Endothelial cell of umbilical vein (primary cell): ENCODE data around the gene NT5C.

Source experiments
- EZH2 ChIP-seq: IDR thresholded peaks from 2 replicates; pipeline ENCODE4 v1.6.1; 2012; ENCODE audit warnings: borderline replicate concordance, low read depth, mild to moderate bottlenecking, moderate library complexity, low read length, inconsistent platforms; ENCODE audit not compliant: severe bottlenecking
- FOS ChIP-seq: IDR thresholded peaks from 2 replicates; pipeline ENCODE4 v1.6.1; 2011; ENCODE audit warnings: mild to moderate bottlenecking, low read length, moderate library complexity, borderline replicate concordance; ENCODE audit not compliant: insufficient read depth
- JUN ChIP-seq: IDR thresholded peaks from 2 replicates; pipeline ENCODE4 v1.6.1; 2011; ENCODE audit warnings: borderline replicate concordance, low read depth; ENCODE audit not compliant: insufficient read length, insufficient read depth
- MYC ChIP-seq: IDR thresholded peaks from one replicate; pipeline ENCODE4 v1.6.1; 2011; ENCODE audit warnings: mild to moderate bottlenecking, low read depth, low read length
- POLR2A ChIP-seq: IDR thresholded peaks from 2 replicates; pipeline ENCODE4 v1.6.1; 2012; ENCODE audit warnings: low read depth, mild to moderate bottlenecking, control low read depth, low read length
- POLR2AphosphoS5 ChIP-seq: IDR thresholded peaks from 2 replicates; pipeline ENCODE4 v1.6.1; 2012; ENCODE audit warnings: low read depth, mild to moderate bottlenecking, control low read depth, low read length, moderate library complexity; ENCODE audit not compliant: insufficient read depth
- TF ChIP-seq, protein P1 (sequence below), 2 donors: IDR thresholded peaks; 1 replicate in 1 of 2; 2 replicates in 1 of 2; pipeline ENCODE4 v1.5.1; 2011; ENCODE audit warnings: low read length in 2 of 2, mild to moderate bottlenecking in 2 of 2, moderate library complexity in 2 of 2, control low read depth in 1 of 2, inconsistent platforms in 1 of 2, low read depth in 1 of 2; ENCODE audit not compliant: insufficient read depth in 1 of 2; ENCODE audit errors: extremely low read depth in 1 of 2
- TF ChIP-seq, protein P2 (sequence below): IDR thresholded peaks from 2 replicates; pipeline ENCODE4 v1.6.1; 2011; ENCODE audit not compliant: insufficient read depth, insufficient read length

- TF ChIP-seq, protein P1, sequence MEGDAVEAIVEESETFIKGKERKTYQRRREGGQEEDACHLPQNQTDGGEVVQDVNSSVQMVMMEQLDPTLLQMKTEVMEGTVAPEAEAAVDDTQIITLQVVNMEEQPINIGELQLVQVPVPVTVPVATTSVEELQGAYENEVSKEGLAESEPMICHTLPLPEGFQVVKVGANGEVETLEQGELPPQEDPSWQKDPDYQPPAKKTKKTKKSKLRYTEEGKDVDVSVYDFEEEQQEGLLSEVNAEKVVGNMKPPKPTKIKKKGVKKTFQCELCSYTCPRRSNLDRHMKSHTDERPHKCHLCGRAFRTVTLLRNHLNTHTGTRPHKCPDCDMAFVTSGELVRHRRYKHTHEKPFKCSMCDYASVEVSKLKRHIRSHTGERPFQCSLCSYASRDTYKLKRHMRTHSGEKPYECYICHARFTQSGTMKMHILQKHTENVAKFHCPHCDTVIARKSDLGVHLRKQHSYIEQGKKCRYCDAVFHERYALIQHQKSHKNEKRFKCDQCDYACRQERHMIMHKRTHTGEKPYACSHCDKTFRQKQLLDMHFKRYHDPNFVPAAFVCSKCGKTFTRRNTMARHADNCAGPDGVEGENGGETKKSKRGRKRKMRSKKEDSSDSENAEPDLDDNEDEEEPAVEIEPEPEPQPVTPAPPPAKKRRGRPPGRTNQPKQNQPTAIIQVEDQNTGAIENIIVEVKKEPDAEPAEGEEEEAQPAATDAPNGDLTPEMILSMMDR (IDR thresholded peaks at IDR 0.05; ENCODE audit: extremely low read depth in 1 of 2, insufficient read depth in 1 of 2, low read depth in 1 of 2, low read length in 2 of 2) = no peak
- TF ChIP-seq POLR2A (no peak), POLR2AphosphoS5 (no peak), EZH2 (no peak), JUN (no peak), MYC (no peak), FOS (no peak)
- TF ChIP-seq, protein P2, sequence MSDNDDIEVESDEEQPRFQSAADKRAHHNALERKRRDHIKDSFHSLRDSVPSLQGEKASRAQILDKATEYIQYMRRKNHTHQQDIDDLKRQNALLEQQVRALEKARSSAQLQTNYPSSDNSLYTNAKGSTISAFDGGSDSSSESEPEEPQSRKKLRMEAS = no peak
Observed at GRCh38 chr17:75155191-75155601, 23.7 kb upstream of the NT5C start.
